HG02981 (cell line): ENCODE data around the gene DRC3.

Source experiments
- ATAC-seq: cut with Tn5 transposase; IDR thresholded peaks from one replicate; pipeline ENCODE4 v1.9.1; 2021; ENCODE audit warnings: mild to moderate bottlenecking, moderate library complexity; ENCODE audit not compliant: unreplicated experiment

DRC3 gene

GRCh38 chr17:18017958-18018357 is 45.3 kb downstream of the DRC3 start:
- no peak for ATAC-seq

GRCh38 chr17:18018411-18018921 is 45.8 kb downstream of the DRC3 start:
- no peak for ATAC-seq

GRCh38 chr17:18019838-18020154 is 47.1 kb downstream of the DRC3 start:
- ATAC-seq: no peak

GRCh38 chr17:18020971-18021370 is 48.3 kb downstream of the DRC3 start:
- ATAC-seq: no peak

- ATAC-seq: no peak
Measured at GRCh38 chr17:18021372-18021771, 48.7 kb downstream of the DRC3 start.

- ATAC-seq: no peak
Measured at GRCh38 chr17:18025241-18025944, 52.7 kb downstream of the DRC3 start.

GRCh38 chr17:18025945-18026776 is 53.5 kb downstream of the DRC3 start:
- ATAC-seq: no peak

GRCh38 chr17:18027280-18027679 is 54.6 kb downstream of the DRC3 start:
- no peak for ATAC-seq

GRCh38 chr17:18028114-18028951 is 55.7 kb downstream of the DRC3 start:
- no peak for ATAC-seq

- ATAC-seq: no peak
Measured at GRCh38 chr17:18028952-18029540, 56.4 kb downstream of the DRC3 start.

GRCh38 chr17:18031955-18032354 is 59.3 kb downstream of the DRC3 start:
- ATAC-seq: no peak

GRCh38 chr17:18033442-18034099 is 60.9 kb downstream of the DRC3 start:
- no peak for ATAC-seq

GRCh38 chr17:18035704-18036103 is 63.0 kb downstream of the DRC3 start:
- no peak for ATAC-seq

- no peak for ATAC-seq
Measured at GRCh38 chr17:18037486-18037885, 64.8 kb downstream of the DRC3 start.

GRCh38 chr17:18038149-18038850 is 65.6 kb downstream of the DRC3 start:
- ATAC-seq: no peak

GRCh38 chr17:18038861-18039534 is 66.3 kb downstream of the DRC3 start, which contains the start of the genes ATPAF2 and GID4:
Gene ATPAF2 (minus strand): TSS chr17:18039168. CDS start chr17:18039013, 155 bp downstream.
Gene GID4 (plus strand): TSS chr17:18039408. CDS start chr17:18039465, 57 bp downstream.
- peak; percentile 89 for ATAC-seq

GRCh38 chr17:18039535-18040260 is 67.0 kb downstream of the DRC3 start:
- peak; percentile 25 for ATAC-seq

GRCh38 chr17:18040261-18040858 is 67.7 kb downstream of the DRC3 start:
- no peak for ATAC-seq
